HG02798 (cell line): Measurements from ENCODE around the gene SYNPO2.
"Not testable (repeated sequence)": the region's sequence is repeated elsewhere in the genome, so short reads cannot be mapped to it uniquely, and the experiment has no call there.

Source experiments
- ATAC-seq: cut with Tn5 transposase; IDR thresholded peaks from one replicate; pipeline ENCODE4 v1.9.1; 2021; ENCODE audit warnings: mild to moderate bottlenecking; ENCODE audit not compliant: unreplicated experiment, poor library complexity

SYNPO2 gene

DNA sequence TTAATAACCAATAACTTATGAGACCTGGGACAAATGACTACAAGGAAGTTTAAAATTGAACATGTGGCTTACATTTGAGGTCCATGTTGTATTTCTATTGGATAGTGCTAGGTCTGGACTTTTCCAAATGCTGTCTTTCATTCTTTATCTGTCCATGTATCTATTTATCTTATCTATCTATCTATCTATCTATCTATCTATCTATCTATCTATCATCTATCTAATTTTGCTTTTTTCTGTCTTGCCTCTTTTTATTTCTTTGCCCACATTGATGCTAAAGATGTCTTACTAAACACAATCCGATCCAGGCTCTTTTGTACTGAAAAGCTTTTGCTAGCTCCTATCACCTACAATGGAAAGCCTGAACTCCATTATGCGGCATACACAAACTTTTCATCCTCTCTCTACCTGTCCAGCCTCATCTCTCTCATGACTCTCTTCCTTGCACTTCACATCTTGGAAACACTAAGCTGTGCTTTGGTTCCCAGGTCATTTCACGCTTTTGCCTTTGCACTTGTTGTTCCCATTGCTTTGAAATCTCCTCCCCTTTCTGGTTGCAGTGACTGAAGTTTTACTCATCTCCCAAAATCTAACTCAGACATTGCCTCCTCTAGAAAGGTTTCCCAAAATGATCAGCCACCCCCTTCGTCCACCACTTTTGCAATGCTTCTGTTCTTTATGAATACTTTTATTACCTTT lies 107.2 kb downstream of the SYNPO2 start:
- no peak for ATAC-seq

DNA sequence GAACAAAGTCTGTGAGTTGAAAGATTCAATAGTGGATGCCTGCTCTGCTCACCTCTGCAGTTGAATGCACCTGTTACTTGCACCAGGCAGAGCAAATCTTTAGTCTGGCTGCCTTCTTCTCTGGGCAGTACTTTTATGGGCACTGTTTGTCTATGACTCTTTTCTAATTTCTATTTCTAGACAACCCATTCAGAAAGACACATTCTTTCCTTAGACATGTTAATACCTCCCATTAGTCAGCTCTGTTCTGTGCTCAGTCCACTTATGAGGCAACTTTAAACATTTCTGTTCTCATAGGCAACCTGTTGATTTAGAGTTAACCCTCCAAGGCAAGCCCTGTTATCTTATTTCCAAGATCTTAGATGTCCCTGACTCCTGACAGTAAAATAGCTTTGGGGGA lies 108.9 kb downstream of the SYNPO2 start:
- no peak for ATAC-seq

DNA sequence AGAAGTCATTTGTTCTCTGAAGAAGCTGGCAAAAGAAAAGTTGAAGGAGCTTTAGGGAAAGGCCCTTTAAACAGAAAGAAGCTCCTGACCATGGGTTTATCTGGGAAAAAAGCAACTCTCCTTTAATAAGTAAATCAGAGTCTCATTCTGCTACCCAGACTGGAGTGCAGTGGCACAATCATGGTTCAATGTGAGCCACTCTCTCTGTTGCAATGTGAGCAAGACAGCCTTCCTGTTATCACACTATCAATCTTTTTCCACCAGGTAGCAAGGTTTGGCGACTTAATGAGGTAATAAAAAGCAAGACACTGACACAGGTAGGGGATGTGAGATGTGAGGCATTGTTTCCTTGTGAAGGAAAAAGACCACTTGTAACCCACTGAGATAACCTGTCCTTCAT lies 111.3 kb downstream of the SYNPO2 start:
- no peak for ATAC-seq

DNA sequence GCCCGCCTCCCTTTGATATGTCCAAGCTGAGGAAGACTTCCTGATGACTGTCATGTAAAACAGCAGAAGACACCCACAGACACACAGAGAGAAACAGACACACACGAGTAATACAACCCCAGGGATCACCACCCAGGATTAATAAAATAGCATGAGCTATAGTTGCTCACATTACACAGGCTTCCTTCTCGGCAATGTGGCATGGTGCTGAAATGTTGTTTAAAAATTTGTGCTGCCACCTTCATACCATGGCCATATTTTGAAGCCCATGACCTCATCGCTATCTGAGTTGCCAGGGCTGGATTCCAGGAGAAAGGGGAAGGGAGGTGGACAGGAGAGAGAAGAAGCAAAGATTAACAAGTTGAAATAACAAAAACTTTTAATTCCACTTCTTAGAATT lies 111.7 kb downstream of the SYNPO2 start:
- no peak for ATAC-seq

DNA sequence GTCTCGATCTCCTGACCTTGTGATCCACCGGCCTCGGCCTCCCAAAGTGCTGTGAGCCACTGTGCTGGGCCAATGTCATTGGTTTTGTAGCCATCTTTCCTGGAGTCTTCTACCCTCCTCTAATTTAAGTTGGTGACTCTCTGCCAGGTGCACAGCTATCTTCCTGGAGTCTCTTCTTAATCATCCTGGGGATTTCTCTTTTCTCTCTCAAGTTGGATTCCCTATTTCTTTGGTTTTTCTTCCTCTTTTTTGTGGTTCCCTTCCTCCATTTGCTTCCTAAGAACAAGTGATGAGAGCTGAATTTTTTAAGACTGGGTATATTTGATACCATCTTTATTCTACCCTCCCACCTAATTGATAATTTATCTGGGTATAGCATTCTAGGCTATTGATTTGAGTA lies 113.8 kb downstream of the SYNPO2 start:
- no peak for ATAC-seq

DNA sequence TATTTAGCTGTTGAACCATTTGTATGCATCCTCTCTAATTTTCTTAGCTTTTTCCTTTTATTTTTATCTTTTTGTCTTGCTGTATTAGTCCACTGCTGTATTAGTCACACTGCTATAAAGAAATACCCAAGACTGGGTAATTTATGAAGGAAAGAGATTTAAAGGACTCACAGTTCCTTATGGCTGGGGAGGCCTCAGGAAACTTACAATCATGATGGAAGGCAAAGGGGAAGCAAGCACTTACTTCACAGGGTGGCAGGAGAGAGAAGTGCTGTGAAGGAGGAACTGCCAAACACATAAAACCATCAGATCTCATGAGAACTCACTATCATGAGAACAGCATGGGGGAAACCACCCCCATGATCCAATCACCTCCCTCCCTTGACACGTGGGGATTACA lies 114.3 kb downstream of the SYNPO2 start:
- ATAC-seq, result not testable (repeated sequence)

DNA sequence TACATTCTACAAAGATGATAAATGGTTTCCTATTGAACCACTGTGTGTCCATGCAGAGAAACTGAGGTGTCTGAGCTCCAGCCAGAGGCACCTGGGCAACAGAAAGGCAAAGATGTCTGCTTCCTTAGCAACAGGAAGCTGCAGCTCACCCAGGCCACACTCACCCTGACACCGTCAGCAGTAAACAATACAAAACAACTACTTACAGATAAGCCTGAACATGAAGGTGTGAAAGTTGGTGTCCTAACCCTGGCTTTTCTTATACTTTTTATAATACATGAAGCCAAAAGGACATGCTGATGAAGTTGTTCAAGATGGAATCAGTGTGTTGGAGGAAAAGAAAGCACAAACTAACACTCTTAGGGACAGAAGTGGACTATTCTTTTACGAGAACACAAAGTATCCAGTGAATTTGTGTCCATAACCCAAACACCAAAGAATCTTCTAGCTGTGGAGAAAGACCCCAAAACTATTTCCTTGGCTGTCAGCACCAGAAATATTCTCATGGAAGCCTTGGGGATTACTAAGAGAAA lies 117.3 kb downstream of the SYNPO2 start:
- no peak for ATAC-seq

DNA sequence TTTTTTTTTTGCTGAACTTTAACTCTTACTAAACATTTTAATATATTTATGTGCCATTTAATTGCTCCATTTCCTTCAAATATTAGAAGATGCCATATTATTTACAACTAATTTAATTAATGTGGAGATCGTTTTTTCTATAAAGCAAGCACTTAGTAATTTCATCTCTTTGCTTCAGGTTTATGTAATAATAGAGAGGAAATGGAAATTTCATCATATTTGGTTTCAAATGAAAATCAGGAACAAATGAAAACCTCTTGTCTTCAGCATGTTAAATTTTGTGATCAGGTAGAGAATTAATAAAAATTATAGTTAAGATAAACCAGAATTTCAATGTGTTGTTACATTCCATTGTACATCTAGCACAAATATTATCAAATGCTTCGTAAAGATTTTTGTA lies 120.1 kb downstream of the SYNPO2 start:
- no peak for ATAC-seq

DNA sequence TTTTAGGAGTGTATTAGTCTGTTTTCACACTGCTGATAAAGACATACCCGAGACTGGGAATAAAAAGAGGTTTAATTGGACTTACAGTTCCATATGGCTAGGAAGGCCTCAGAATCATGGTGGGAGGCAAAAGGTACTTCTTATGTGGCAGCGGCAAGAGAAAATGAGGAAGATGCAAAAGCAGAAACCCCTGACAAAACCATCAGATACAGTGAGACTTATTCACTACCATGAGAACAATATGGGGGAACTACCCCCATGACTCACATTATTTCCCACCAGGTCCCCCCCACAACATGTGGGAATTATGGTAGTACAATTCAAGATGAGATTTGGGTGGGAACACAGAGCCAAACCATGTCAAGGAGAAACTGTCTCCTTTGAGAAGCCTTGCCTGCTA lies 121.6 kb downstream of the SYNPO2 start:
- ATAC-seq, result not testable (repeated sequence)

DNA sequence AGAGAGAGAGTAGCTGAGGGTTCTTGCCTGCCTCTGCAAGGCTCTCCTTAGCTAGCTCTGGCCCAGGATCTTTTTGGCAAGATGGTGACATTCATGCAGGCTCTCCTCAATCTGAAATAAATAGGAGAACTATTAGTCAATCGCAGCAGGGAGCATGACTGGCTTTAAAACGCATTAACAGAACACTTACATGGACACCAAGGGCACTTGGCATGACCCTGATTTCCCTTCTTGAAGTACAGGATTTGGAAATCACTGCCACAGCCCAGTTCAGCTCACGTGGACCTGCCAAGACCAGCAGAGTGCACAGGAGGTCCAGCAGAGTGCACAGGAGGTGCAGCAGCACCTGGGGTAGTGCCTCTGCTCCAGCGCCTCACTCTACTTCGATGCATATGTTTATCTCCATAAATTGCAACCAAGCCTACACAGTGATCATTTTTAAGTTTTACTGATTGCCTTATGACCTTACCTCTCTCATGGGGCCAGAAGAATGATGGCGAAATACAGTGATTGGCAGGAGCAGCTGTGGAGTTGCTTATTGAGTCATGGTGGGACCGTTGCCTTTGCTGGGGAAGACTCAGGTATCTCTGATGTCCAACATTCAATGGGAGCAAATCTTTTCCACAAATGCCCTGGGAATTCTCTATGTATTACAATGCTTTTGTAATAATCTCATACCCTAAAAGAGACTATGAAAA lies 122.4 kb downstream of the SYNPO2 start:
- ATAC-seq, result no peak

DNA sequence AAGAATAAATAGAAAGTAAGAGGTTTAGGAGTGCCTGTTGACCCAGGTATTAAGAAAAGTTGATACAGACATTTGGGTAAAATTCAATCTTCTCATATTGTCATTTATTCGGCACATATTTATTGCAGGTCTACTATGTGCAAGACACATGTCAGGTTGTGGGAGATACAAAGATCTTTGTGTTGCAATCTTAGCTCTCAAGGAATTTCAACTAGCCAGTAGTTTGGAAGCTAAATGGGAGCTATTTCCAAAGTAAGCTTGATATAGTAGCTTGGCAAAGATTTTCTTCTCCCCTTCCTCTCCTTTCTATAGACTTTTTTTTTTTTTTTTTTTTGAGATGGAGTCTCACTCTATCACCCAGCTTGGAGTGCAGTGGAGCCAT lies 122.9 kb downstream of the SYNPO2 start:
- no peak for ATAC-seq

DNA sequence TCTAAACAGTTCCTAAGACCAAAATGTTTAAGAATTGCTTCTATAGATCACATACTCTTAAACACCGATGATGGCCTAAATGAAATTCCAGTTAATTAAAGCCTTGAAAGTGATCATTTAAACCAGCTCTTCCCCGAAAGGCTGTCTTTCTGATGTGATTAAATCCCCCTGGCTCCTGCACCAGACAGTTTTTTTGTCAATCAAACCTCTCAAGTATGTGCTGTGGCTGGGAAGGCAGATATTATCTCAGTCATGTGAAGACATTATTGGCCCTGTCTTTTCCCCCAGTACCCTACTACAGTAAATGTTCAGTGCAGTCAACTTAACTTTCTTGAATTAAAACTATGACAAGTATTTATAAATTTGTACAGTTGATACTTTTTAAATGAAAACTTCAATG lies 126.0 kb downstream of the SYNPO2 start:
- ATAC-seq, result no peak

DNA sequence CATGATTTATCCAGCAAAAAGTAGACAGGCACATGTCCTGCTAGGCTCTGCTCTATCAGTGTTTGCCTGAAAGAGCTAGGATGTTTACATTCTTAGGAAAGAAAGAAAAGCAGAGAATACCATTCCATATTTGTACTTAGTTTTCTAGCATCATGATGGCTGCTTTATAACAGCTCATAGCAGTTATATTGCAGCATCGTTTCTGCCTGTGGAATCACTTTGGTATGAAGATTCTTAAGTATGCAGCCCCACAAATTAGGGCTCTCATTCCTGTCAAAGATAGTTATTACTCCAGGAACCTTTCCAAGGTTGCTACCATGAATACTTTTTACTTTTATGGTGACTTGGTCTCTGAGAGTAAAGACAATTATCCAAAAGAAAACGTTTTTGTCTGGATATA lies 128.0 kb downstream of the SYNPO2 start:
- ATAC-seq, result no peak

DNA sequence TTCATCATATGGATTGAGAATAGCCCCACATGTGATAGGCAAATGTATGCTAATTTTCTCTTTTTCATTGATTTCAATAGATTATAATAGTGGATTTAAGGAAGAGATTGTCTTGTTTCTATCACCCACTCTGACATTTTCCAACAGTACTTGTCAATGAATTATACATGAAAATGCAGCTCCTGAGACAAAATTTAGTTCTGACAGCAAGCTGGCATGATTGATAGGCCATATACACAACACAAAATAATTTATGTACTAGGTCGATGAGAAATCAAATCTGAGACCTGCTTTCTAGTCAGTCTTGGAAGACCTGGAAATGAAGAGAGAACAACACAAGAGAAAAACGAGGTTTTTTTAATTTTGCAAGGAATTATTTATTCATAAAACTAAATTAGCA lies 129.0 kb downstream of the SYNPO2 start:
- ATAC-seq, result no peak

DNA sequence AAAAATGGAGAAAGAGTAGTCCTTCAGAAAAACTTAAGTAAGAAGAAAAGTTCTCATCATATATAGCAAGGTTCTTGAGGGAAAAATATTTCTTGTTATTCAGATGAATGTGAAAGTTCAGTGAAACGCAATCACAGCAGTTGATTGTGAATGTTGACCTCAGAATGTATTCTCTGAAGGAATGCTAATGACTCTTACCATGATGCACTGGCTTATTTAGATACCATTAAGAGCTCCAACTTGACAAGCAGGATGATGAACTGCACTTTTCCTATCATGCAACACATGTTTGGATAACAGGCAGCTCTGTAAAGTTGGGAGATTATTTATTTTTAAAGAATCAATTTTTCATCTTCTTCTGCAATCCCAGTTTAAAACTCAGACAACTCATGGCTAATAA lies 131.5 kb downstream of the SYNPO2 start:
- no peak for ATAC-seq

DNA sequence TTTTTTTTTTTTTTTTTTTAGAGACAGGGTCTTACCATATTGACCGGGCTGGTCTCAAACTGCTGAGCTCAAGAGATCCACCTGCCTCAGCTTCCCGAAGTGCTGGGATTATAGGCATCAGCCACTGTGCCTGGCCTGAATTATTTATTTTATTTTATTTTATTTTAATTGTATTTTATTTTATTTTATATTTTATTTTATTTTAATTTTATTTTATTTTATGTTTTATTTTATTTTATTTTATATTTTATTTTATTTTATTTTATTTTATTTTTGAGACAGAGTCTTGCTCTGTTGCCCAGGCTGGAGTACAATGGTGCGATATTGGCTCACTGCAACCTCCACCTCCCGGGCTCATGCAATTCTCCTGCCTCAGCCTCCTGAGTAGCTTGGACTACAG lies 133.9 kb downstream of the SYNPO2 start:
- not testable (repeated sequence) for ATAC-seq

DNA sequence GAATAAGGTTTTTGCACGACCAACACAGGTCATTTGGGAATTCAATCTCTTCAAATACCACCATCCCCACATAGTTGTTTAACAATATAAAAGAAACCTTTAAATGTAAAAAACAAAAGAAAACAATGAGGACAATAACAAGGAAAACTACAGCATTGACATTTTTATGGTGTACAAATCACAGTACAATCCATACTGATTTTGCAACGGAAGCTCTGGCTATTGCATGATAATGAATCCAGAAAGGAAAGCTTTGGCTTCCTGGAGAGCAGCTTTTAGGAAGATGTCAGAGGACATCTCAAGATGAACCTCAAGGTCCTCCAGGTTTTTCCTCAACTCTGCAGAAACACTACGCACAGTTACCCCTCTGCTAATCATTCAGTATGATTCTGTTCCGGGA lies 135.4 kb downstream of the SYNPO2 start:
- ATAC-seq, result no peak

DNA sequence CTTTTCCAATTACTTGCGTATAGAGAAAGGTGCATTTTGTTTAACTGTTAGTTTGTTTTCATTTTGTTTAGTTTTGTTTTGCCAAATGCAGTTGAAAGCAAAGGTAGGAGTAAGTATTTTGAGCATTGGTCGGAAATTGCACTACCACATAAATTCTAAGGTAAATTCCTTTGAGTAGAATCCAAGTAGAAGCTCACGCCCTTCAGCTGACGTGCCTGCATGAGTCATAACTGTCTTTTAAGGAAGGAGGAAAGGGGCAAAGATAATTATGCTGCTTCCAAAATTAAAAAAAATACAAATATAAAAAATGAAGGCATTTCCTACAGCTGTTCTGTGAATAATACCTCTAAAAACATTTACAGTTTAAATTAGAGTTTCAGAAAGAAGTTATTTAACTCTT lies 136.8 kb downstream of the SYNPO2 start:
- ATAC-seq, result no peak

DNA sequence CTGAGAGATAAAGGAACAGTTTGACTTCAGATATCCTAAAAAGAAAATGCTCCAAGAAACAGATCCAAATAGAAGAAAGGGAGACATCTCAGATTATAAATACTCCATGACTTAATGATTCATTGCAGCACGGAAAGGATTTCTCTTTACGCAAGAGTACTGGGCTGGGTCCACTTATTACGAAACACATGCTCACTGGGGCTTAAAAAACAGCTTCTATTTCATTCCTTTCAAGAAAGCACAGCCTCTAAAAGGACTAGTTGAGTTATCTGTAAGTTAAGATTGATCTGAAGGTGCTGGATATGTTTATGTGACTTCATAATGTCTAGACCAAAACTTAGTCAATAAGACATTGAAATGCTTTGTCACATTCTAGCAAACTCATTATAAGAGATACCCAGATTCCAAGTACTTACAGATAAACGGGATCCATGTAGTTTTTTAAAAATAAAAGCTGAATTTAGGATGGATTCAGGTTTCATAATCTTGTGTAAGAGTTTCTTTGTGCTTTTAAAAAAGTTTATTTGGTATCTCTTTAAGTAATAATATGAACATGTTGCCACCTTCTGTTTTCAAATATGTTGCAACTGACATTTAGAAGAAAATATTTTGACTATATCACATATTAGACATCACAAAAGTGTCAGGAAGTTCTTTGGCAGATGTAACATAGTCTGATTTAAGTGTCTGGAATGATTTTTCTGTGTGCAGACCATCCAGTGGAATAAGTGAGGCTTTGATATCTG lies 137.4 kb downstream of the SYNPO2 start:
- no peak for ATAC-seq

DNA sequence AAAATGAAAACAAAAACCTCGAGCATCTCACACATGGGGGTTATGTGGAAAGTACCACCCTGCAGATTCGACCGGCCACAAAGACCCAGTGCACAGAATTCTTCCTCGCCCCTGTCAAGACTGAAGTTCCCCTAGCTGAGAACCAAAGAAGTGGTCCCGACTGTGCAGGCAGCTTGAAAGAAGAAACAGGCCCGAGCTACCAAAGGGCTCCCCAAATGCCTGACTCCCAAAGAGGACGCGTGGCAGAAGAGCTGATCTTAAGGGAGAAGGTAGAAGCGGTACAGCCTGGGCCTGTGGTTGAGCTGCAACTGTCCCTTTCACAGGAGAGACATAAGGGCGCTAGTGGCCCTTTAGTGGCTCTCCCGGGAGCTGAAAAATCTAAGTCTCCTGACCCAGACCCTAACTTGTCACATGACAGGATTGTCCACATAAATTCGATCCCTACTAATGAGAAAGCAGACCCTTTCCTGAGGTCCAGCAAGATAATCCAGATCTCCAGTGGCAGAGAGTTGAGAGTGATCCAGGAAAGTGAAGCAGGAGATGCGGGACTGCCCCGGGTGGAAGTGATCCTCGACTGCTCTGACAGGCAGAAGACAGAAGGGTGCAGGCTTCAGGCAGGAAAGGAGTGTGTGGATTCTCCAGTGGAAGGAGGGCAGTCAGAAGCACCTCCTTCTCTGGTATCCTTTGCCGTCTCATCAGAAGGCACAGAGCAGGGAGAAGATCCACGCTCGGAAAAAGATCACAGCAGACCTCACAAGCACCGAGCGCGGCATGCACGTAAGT lies 138.2 kb downstream of the SYNPO2 start:
- no peak for ATAC-seq

DNA sequence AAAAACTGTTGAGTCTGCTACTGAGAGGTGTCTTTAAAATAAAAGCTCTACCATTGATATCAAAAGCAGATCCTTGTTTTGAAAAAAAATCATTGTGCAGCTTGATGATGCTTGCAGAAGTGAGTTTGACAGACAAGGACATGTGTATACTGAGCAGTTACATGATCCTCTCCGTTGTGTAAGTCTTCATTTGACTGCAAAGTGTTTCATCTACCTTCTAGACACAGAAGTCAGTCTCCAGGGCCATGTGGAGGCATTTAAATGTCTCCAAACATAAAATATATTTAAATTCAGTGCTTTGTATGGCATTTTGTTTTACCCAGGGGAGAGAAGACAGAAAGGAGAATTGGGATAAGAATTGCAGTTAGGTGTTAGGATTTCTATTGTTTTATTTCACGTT lies 139.2 kb downstream of the SYNPO2 start:
- no peak for ATAC-seq
